Activated naive CD4-positive, alpha-beta T cell treated with anti-CD3 and anti-CD28 coated beads, Interleukin-2, amount 50 U/mL, for 24 hours (primary cell): Measurements from ENCODE around the gene HNRNPM.
"Not testable (repeated sequence)": the region's sequence is repeated elsewhere in the genome, so short reads cannot be mapped to it uniquely, and the experiment has no call there.

Source experiments
- H3K27ac Mint-ChIP-seq: one replicate; pipeline ENCODE4 v1.8.0; 2021; ENCODE audit warnings: mild to moderate bottlenecking, mixed read lengths
- H3K27me3 Mint-ChIP-seq: one replicate; pipeline ENCODE4 v1.8.0; 2021; ENCODE audit warnings: mixed read lengths
- H3K36me3 Mint-ChIP-seq: one replicate; pipeline ENCODE4 v1.8.0; 2021; ENCODE audit warnings: mixed read lengths
- H3K4me1 Mint-ChIP-seq: one replicate; pipeline ENCODE4 v1.8.0; 2021; ENCODE audit warnings: mixed read lengths
- H3K4me3 Mint-ChIP-seq: one replicate; pipeline ENCODE4 v1.8.0; 2021; ENCODE audit warnings: mild to moderate bottlenecking, mixed read lengths
- H3K9me3 Mint-ChIP-seq: one replicate; pipeline ENCODE4 v1.8.0; 2021; ENCODE audit warnings: mixed read lengths

The HNRNPM gene

GRCh38 chr19:8412783-8413628, 31.8 kb upstream of the HNRNPM start, which contains the start of gene MARCHF2:
MARCHF2 (plus strand) TSS chr19:8413305; CDS start chr19:8421841, 8,536 bp downstream.
- H3K9me3 Mint-ChIP-seq = no peaks in the 10 kb centered on the region
- peaks cover 8% of the 10 kb centered on the region for H3K4me1 Mint-ChIP-seq
- no peaks in the 10 kb centered on the region for H3K36me3 Mint-ChIP-seq
- H3K27ac Mint-ChIP-seq = peak within 1 kb of the TSS; percentile 59
- H3K4me3 Mint-ChIP-seq = peak within 1 kb of the TSS; percentile 71
- no peaks in the 10 kb centered on the region for H3K27me3 Mint-ChIP-seq

- H3K27me3 Mint-ChIP-seq = no peaks in the 10 kb centered on the region
- H3K4me3 Mint-ChIP-seq = peak overlapping the region; percentile 71
- H3K36me3 Mint-ChIP-seq = no peaks in the 10 kb centered on the region
- peaks cover 8% of the 10 kb centered on the region for H3K4me1 Mint-ChIP-seq
- H3K9me3 Mint-ChIP-seq = no peaks in the 10 kb centered on the region
- peak overlapping the region; percentile 59 for H3K27ac Mint-ChIP-seq
These were observed 31.2 kb upstream of the HNRNPM start for GRCh38 chr19:8413629-8413995.

DNA sequence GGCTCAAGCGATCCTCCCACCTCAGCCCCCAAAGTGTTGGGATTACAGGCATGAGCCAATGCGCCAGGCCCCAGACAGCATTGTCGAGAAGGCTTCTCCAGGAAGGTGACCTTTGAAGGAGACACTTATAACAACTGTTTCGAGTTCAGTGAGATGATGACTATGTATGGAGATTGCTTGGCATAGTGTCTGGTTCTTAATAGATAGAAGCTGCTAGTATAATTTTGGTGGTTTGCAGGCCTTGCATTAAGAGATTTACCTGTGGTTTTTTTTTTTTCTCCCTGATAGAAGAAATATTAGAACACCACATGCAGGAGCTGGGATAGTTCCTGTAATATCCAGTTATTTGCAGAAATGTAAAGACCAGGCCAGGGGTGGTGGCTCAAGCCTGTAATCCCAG, 28.0 kb upstream of the HNRNPM start:
- H3K27me3 Mint-ChIP-seq = no peaks in the 10 kb centered on the region
- no peak overlapping the region for H3K27ac Mint-ChIP-seq
- peaks cover 5% of the 10 kb centered on the region for H3K4me1 Mint-ChIP-seq
- H3K36me3 Mint-ChIP-seq = no peaks in the 10 kb centered on the region
- no peak overlapping the region for H3K4me3 Mint-ChIP-seq
- H3K9me3 Mint-ChIP-seq = no peaks in the 10 kb centered on the region

GRCh38 chr19:8421484-8422461, 23.0 kb upstream of the HNRNPM start:
- no peaks in the 10 kb centered on the region for H3K27me3 Mint-ChIP-seq
- no peaks in the 10 kb centered on the region for H3K36me3 Mint-ChIP-seq
- H3K4me3 Mint-ChIP-seq = no peak overlapping the region
- no peaks in the 10 kb centered on the region for H3K4me1 Mint-ChIP-seq
- H3K9me3 Mint-ChIP-seq = no peaks in the 10 kb centered on the region
- H3K27ac Mint-ChIP-seq = no peak overlapping the region

DNA sequence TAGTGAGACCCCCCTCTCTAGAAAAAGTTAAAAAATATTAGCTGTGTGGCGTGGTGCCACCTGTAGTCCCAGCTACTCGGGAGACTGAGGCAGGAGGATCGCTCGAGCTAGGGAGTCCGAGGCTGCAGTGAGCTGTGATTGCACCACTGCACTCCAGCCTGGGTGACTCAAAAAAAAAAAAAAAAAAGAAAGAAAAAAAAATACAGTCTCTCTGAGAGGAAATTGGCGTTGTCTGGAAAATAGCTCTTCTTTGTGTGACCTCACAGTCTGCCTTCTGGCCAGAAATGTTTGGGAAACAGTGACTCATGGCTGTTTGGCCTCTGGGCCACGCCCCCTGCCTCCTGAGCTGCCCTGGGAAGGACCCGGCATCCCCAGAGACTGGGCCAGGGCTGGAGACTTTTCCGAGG, 21.0 kb upstream of the HNRNPM start:
- Mint-ChIP-seq H3K27ac (no peak overlapping the region), H3K9me3 (no peaks in the 10 kb centered on the region), H3K4me3 (no peak overlapping the region), H3K4me1 (no peaks in the 10 kb centered on the region), H3K27me3 (no peaks in the 10 kb centered on the region), H3K36me3 (no peaks in the 10 kb centered on the region)

DNA sequence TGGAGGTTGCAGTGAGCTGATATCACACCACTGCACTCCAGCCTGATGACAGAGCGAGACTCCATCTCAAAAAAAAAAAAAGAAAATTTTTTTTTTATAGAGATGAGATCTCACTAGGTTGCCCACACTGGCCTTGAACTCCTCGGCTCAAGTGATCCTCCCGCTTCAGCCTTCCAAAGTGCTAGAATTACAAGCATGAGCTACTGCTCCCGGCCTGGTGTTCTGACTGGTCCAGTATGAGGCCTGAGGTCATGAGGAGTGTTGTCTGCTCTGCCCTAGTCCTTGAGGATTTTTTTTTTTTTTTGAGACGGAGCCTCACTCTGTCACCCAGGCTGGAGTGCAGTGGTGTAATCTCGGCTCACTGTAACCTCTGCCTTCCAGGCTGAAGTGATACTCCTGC, 19.4 kb upstream of the HNRNPM start:
- not testable (repeated sequence) for H3K36me3 Mint-ChIP-seq, H3K27me3 Mint-ChIP-seq, H3K4me1 Mint-ChIP-seq

GRCh38 chr19:8426283-8426682, 18.5 kb upstream of the HNRNPM start:
- Mint-ChIP-seq H3K4me1 (no peaks in the 10 kb centered on the region), H3K36me3 (peaks cover 2% of the 10 kb centered on the region), H3K27me3 (no peaks in the 10 kb centered on the region), H3K9me3 (no peaks in the 10 kb centered on the region), H3K4me3 (no peak overlapping the region), H3K27ac (no peak overlapping the region)

More for the DNA sequence above, 19.4 kb upstream of the HNRNPM start:
- not testable (repeated sequence) for H3K9me3 Mint-ChIP-seq, H3K4me3 Mint-ChIP-seq, H3K27ac Mint-ChIP-seq

DNA sequence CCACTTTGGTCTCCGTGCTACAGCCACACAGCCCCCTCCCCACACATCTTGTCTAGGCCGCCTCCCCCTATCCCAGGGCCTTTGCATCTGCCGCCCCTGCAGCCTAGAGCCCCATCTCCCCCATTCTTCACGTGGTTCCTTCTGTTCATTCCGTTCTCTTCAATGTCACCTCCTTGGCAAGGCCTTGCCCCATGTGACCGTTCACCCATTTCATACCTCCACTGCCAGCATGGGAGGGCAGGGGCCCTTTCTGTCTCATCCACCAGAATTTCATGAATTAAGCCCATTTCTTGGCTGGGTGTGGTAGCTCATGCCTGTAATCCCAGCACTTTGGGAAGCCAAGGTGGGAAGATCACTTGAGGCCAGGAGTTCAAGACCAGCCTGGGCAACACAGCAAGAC, 15.7 kb upstream of the HNRNPM start:
- Mint-ChIP-seq H3K36me3 (peaks cover 2% of the 10 kb centered on the region), H3K4me3 (no peak overlapping the region), H3K9me3 (no peaks in the 10 kb centered on the region), H3K4me1 (no peaks in the 10 kb centered on the region), H3K27ac (no peak overlapping the region), H3K27me3 (no peaks in the 10 kb centered on the region)

DNA sequence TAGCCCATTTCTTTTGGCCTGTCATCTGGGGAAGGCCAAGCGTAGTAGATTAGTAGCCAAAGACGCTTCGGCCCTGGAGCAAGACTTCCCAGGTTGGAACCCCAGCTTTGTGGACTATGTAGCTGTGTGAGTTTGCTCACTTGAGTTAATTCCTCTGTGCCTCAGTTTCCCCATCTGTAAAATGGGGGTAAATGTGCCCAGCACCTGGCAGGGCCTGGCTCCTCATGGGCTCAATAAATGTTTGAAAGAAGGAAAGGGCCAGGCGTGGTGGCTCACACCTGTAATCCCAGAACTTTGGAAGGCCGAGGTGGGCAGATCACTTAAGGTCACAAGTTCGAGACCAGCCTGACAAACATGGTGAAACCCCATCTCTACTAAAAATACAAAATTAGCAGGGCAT, 14.9 kb upstream of the HNRNPM start:
- Mint-ChIP-seq H3K9me3 (no peaks in the 10 kb centered on the region), H3K4me1 (no peaks in the 10 kb centered on the region), H3K27me3 (no peaks in the 10 kb centered on the region), H3K4me3 (no peak overlapping the region), H3K36me3 (peaks cover 2% of the 10 kb centered on the region), H3K27ac (no peak overlapping the region)

GRCh38 chr19:8430650-8431049, 14.1 kb upstream of the HNRNPM start:
- Mint-ChIP-seq H3K4me1 (peaks cover 4% of the 10 kb centered on the region), H3K36me3 (peaks cover 4% of the 10 kb centered on the region), H3K27me3 (no peaks in the 10 kb centered on the region), H3K4me3 (no peak overlapping the region), H3K9me3 (no peaks in the 10 kb centered on the region), H3K27ac (peak overlapping the region; percentile 59)

DNA sequence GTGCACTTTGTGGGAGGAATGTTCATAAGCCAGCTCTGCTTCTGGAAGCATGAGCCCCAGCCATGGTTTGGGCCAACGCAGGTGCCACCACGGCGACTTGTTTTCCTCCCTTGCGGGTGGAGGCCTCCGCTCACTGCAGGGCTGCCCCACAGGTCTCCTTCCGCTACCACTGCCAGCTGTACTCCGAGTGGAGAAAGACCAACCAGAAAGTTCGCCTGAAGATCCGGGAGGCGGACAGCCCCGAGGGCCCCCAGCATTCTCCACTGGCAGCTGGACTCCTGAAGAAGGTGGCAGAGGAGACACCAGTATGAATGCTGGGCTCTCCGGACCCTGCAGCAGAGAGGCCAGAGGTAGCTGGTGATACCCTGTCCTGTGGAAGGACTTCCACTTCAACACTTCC, 6.5 kb upstream of the HNRNPM start:
- Mint-ChIP-seq H3K27me3 (no peaks in the 10 kb centered on the region), H3K9me3 (no peaks in the 10 kb centered on the region), H3K36me3 (peaks cover 2% of the 10 kb centered on the region), H3K4me3 (no peak overlapping the region), H3K4me1 (peaks cover 13% of the 10 kb centered on the region), H3K27ac (no peak overlapping the region)

- Mint-ChIP-seq H3K27ac (no peak overlapping the region), H3K9me3 (no peaks in the 10 kb centered on the region), H3K4me3 (no peak overlapping the region), H3K36me3 (peaks cover 4% of the 10 kb centered on the region), H3K4me1 (peaks cover 19% of the 10 kb centered on the region), H3K27me3 (no peaks in the 10 kb centered on the region)
These were observed 2.8 kb upstream of the HNRNPM start for GRCh38 chr19:8441725-8442544.

GRCh38 chr19:8444140-8444676, 567 bp upstream of the HNRNPM start:
- H3K27ac Mint-ChIP-seq = peak overlapping the region; percentile 100
- H3K36me3 Mint-ChIP-seq, H3K27me3 Mint-ChIP-seq, H3K9me3 Mint-ChIP-seq: not testable (repeated sequence)
- peaks cover 37% of the 10 kb centered on the region for H3K4me1 Mint-ChIP-seq
- peak overlapping the region; percentile 97 for H3K4me3 Mint-ChIP-seq

GRCh38 chr19:8445488-8446001, 770 bp downstream of the HNRNPM start:
- Mint-ChIP-seq H3K9me3 (no peaks in the 10 kb centered on the region), H3K4me1 (peaks cover 45% of the 10 kb centered on the region), H3K36me3 (peaks cover 8% of the 10 kb centered on the region), H3K4me3 (peak overlapping the region; percentile 98), H3K27me3 (no peaks in the 10 kb centered on the region), H3K27ac (peak overlapping the region; percentile 96)
